ENCODE data around the gene FDX2. TPM values are rescaled to one million over a fixed set of nuclear protein-coding genes. Genes with fewer than 3 reads are reported as not detected.

FDX2 gene
- total RNA-seq, 1 donor from 2014 or later: 24.7 TPM

GRCh38 chr19:10268071-10268470 is 47.7 kb downstream of the FDX2 start:
- no peaks in the 10 kb centered on the region for H3K9me3 Mint-ChIP-seq (ENCODE audit: low read depth)
- no peaks in the 10 kb centered on the region for H3K36me3 Mint-ChIP-seq (ENCODE audit: insufficient read depth)
- H3K4me3 Mint-ChIP-seq (ENCODE audit: low read depth): no peak overlapping the region
- no peaks in the 10 kb centered on the region for H3K4me1 Mint-ChIP-seq (ENCODE audit: low read depth)
- H3K27ac Mint-ChIP-seq: no peak overlapping the region
- no peak for TF ChIP-seq CTCF (IDR thresholded peaks at IDR 0.05; ENCODE audit: unreplicated experiment)
- H3K27me3 Mint-ChIP-seq: peaks cover 49% of the 10 kb centered on the region
- no peak for DNase-seq (ENCODE audit: low spot score, unreplicated experiment)

GRCh38 chr19:10266706-10267105 is 49.1 kb downstream of the FDX2 start:
- no peaks in the 10 kb centered on the region for H3K9me3 Mint-ChIP-seq (ENCODE audit: low read depth)
- H3K4me1 Mint-ChIP-seq (ENCODE audit: low read depth): no peaks in the 10 kb centered on the region
- H3K27ac Mint-ChIP-seq: no peak overlapping the region
- no peak for DNase-seq (ENCODE audit: low spot score, unreplicated experiment)
- no peak for TF ChIP-seq CTCF (IDR thresholded peaks at IDR 0.05; ENCODE audit: unreplicated experiment)
- no peak overlapping the region for H3K4me3 Mint-ChIP-seq (ENCODE audit: low read depth)
- peaks cover 35% of the 10 kb centered on the region for H3K27me3 Mint-ChIP-seq
- no peaks in the 10 kb centered on the region for H3K36me3 Mint-ChIP-seq (ENCODE audit: insufficient read depth)

- peaks cover 2% of the 10 kb centered on the region for H3K36me3 Mint-ChIP-seq (ENCODE audit: insufficient read depth)
- no peak for DNase-seq (ENCODE audit: low spot score, unreplicated experiment)
- H3K4me3 Mint-ChIP-seq (ENCODE audit: low read depth): no peak overlapping the region
- no peak for TF ChIP-seq CTCF (IDR thresholded peaks at IDR 0.05; ENCODE audit: unreplicated experiment)
- H3K9me3 Mint-ChIP-seq (ENCODE audit: low read depth): no peaks in the 10 kb centered on the region
- H3K27ac Mint-ChIP-seq: no peak overlapping the region
- H3K27me3 Mint-ChIP-seq: peaks cover 3% of the 10 kb centered on the region
- H3K4me1 Mint-ChIP-seq (ENCODE audit: low read depth): no peaks in the 10 kb centered on the region
These were observed 53.0 kb downstream of the FDX2 start for GRCh38 chr19:10262771-10263170.

GRCh38 chr19:10260141-10260584 is 55.7 kb downstream of the FDX2 start:
- no peak overlapping the region for H3K27ac Mint-ChIP-seq
- no peak overlapping the region for H3K4me3 Mint-ChIP-seq (ENCODE audit: low read depth)
- TF ChIP-seq CTCF (IDR thresholded peaks at IDR 0.05; ENCODE audit: unreplicated experiment): no peak
- H3K4me1 Mint-ChIP-seq (ENCODE audit: low read depth): no peaks in the 10 kb centered on the region
- DNase-seq (ENCODE audit: low spot score, unreplicated experiment): no peak
- H3K27me3 Mint-ChIP-seq: no peaks in the 10 kb centered on the region
- H3K36me3 Mint-ChIP-seq (ENCODE audit: insufficient read depth): peaks cover 11% of the 10 kb centered on the region
- no peaks in the 10 kb centered on the region for H3K9me3 Mint-ChIP-seq (ENCODE audit: low read depth)

Other genes starting within 250 kb of the FDX2 start
- gene SHFL, start 229.7 kb downstream of the FDX2 start, total RNA-seq: 2.2 and 3.0 TPM in 2 replicates
- gene ANGPTL6, start 213.3 kb downstream of the FDX2 start, total RNA-seq: not detected in 2 replicates
- 51.5 and 54.8 TPM in 2 replicates for gene PPAN, start 209.7 kb downstream of the FDX2 start, total RNA-seq
- gene P2RY11, start 204.3 kb downstream of the FDX2 start, total RNA-seq: 20.5 and 23.7 TPM in 2 replicates
- gene EIF3G, start 196.1 kb downstream of the FDX2 start, total RNA-seq: 216 and 220 TPM in 2 replicates
- gene DNMT1, start 121.1 kb downstream of the FDX2 start, total RNA-seq: 150 TPM in 2 replicates
- 17.9 and 19.2 TPM in 2 replicates for gene S1PR2, start 84.7 kb downstream of the FDX2 start, total RNA-seq
- gene MRPL4, start 63.8 kb downstream of the FDX2 start, total RNA-seq: 51.7 and 52.9 TPM in 2 replicates
- gene ICAM1, start 44.9 kb downstream of the FDX2 start, total RNA-seq: 0.17 and 0.20 TPM in 2 replicates
- gene ICAM4, start 29.1 kb downstream of the FDX2 start, total RNA-seq: not detected in 2 replicates
- not detected in 2 replicates for gene ICAM5, start 26.1 kb downstream of the FDX2 start, total RNA-seq
- 20.0 and 26.8 TPM in 2 replicates for gene ZGLP1, start 6.2 kb downstream of the FDX2 start, total RNA-seq
- gene RAVER1, start 17.5 kb upstream of the FDX2 start, total RNA-seq: 50.5 and 53.4 TPM in 2 replicates
- 5.1 and 6.3 TPM in 2 replicates for gene ICAM3, start 23.6 kb upstream of the FDX2 start, total RNA-seq
- 147 and 148 TPM in 2 replicates for gene TYK2, start 64.6 kb upstream of the FDX2 start, total RNA-seq
- gene CDC37, start 87.5 kb upstream of the FDX2 start, total RNA-seq: 148 and 149 TPM in 2 replicates
- gene PDE4A, start 104.5 kb upstream of the FDX2 start, total RNA-seq: 0.72 and 0.87 TPM in 2 replicates
- gene KEAP1, start 187.3 kb upstream of the FDX2 start, total RNA-seq: 64.7 and 76.6 TPM in 2 replicates
- not detected in 2 replicates for gene S1PR5, start 201.4 kb upstream of the FDX2 start, total RNA-seq
- 44.9 and 52.6 TPM in 2 replicates for gene ATG4D, start 227.9 kb upstream of the FDX2 start, total RNA-seq
- 32.1 and 35.0 TPM in 2 replicates for gene KRI1, start 250.0 kb upstream of the FDX2 start, total RNA-seq